Measurements from ENCODE around the gene TPST2. TPM values are rescaled to one million over a fixed set of nuclear protein-coding genes. Genes with fewer than 3 reads are reported as not detected.

Gene TPST2
- total RNA-seq, 1 donor from 2014 or later = 59.3 TPM

DNA sequence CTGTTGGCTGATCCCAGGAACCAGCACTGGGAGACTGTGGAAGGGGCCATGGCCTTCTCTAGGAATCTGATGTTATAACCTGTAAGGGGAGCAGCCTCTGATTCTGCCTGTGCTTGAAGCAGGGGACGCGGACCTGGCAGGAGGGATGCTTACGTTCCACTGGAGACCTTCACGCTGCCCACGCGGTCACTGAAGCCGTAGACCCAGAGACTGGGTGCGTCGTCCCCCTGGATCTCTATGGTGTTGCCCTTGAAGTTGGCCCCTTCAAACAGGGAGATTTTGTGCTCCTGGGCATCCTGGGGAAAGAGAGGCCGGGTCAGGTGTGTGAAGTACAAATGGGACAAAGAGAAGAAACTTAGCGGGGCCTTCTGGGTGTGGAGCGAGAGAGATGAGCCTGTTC, 11.8 kb upstream of the TPST2 start:
- no peaks in the 10 kb centered on the region for H3K4me1 Mint-ChIP-seq (ENCODE audit: unreplicated experiment)
- H3K27ac Mint-ChIP-seq (ENCODE audit: unreplicated experiment) = no peak overlapping the region
- peaks cover 4% of the 10 kb centered on the region for H3K27me3 Mint-ChIP-seq (ENCODE audit: unreplicated experiment)
- H3K4me3 Mint-ChIP-seq (ENCODE audit: unreplicated experiment) = no peak overlapping the region
- no peak for DNase-seq (ENCODE audit: low spot score)
- TF ChIP-seq, protein P1, sequence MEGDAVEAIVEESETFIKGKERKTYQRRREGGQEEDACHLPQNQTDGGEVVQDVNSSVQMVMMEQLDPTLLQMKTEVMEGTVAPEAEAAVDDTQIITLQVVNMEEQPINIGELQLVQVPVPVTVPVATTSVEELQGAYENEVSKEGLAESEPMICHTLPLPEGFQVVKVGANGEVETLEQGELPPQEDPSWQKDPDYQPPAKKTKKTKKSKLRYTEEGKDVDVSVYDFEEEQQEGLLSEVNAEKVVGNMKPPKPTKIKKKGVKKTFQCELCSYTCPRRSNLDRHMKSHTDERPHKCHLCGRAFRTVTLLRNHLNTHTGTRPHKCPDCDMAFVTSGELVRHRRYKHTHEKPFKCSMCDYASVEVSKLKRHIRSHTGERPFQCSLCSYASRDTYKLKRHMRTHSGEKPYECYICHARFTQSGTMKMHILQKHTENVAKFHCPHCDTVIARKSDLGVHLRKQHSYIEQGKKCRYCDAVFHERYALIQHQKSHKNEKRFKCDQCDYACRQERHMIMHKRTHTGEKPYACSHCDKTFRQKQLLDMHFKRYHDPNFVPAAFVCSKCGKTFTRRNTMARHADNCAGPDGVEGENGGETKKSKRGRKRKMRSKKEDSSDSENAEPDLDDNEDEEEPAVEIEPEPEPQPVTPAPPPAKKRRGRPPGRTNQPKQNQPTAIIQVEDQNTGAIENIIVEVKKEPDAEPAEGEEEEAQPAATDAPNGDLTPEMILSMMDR (IDR thresholded peaks at IDR 0.05; ENCODE audit: unreplicated experiment) = no peak
- peaks cover 5% of the 10 kb centered on the region for H3K36me3 Mint-ChIP-seq (ENCODE audit: low read depth, unreplicated experiment)
- H3K9me3 Mint-ChIP-seq (ENCODE audit: unreplicated experiment) = no peaks in the 10 kb centered on the region

DNA sequence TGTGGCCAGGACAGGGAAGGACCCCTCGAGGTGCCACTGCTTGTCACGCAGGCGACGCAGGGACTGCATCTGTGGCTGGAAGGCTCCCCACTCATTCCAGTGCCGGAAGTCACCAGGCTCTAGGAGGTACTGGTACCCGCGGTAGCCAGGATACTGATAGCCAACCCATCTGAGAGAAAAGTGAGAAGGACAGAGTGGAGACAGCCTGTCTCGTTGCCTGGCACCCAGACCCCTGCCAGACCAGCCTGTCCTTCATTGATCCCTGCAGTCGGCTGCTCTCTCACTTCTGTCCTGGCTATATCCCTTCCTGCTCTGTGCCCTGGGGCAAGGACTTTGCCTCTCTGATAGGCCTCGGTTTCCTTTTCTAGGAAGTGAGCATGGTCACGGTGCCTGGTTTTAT, 9.6 kb upstream of the TPST2 start:
- Mint-ChIP-seq H3K4me3 (ENCODE audit: unreplicated experiment) (no peak overlapping the region), H3K27ac (ENCODE audit: unreplicated experiment) (no peak overlapping the region)
- DNase-seq (ENCODE audit: low spot score) = no peak

GRCh38 chr22:26597480-26597879, 7.5 kb upstream of the TPST2 start:
- peaks cover 5% of the 10 kb centered on the region for H3K4me1 Mint-ChIP-seq (ENCODE audit: unreplicated experiment)
- H3K36me3 Mint-ChIP-seq (ENCODE audit: low read depth, unreplicated experiment) = peaks cover 5% of the 10 kb centered on the region
- no peak overlapping the region for H3K27ac Mint-ChIP-seq (ENCODE audit: unreplicated experiment)
- no peak overlapping the region for H3K4me3 Mint-ChIP-seq (ENCODE audit: unreplicated experiment)
- TF ChIP-seq, protein P1 (IDR thresholded peaks at IDR 0.05; ENCODE audit: unreplicated experiment) = no peak
- DNase-seq (ENCODE audit: low spot score) = no peak
- no peaks in the 10 kb centered on the region for H3K9me3 Mint-ChIP-seq (ENCODE audit: unreplicated experiment)
- peaks cover 2% of the 10 kb centered on the region for H3K27me3 Mint-ChIP-seq (ENCODE audit: unreplicated experiment)

More for the DNA sequence above, 9.6 kb upstream of the TPST2 start:
- Mint-ChIP-seq H3K36me3 (ENCODE audit: low read depth, unreplicated experiment) (peaks cover 5% of the 10 kb centered on the region), H3K27me3 (ENCODE audit: unreplicated experiment) (peaks cover 4% of the 10 kb centered on the region), H3K4me1 (ENCODE audit: unreplicated experiment) (no peaks in the 10 kb centered on the region), H3K9me3 (ENCODE audit: unreplicated experiment) (no peaks in the 10 kb centered on the region)
- TF ChIP-seq, protein P1 (IDR thresholded peaks at IDR 0.05; ENCODE audit: unreplicated experiment) = no peak

DNA sequence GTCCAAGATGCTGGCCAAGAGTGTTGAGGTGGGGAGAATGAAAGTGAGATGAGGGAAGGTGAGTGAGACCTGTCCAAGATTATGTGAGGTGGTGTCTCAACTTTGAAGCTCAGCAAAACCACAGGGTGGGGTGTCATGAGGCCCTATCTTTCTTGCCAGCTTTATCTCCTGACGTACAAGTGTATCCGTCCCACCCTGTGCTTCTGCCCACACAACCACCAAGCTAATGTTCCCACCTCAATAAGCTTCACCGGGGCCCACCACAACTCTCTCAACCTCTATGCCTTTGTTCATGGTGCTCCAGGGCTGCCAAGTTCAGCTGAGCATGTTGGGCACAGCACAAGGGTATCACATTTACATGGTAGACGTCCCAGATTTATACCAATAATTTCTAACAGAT, 7.1 kb upstream of the TPST2 start:
- H3K36me3 Mint-ChIP-seq (ENCODE audit: low read depth, unreplicated experiment) = peaks cover 4% of the 10 kb centered on the region
- peaks cover 9% of the 10 kb centered on the region for H3K4me1 Mint-ChIP-seq (ENCODE audit: unreplicated experiment)
- no peak for DNase-seq (ENCODE audit: low spot score)
- H3K27ac Mint-ChIP-seq (ENCODE audit: unreplicated experiment) = no peak overlapping the region
- H3K27me3 Mint-ChIP-seq (ENCODE audit: unreplicated experiment) = peaks cover 2% of the 10 kb centered on the region
- no peaks in the 10 kb centered on the region for H3K9me3 Mint-ChIP-seq (ENCODE audit: unreplicated experiment)
- no peak overlapping the region for H3K4me3 Mint-ChIP-seq (ENCODE audit: unreplicated experiment)
- TF ChIP-seq, protein P1 (IDR thresholded peaks at IDR 0.05; ENCODE audit: unreplicated experiment) = no peak

- no peaks in the 10 kb centered on the region for H3K36me3 Mint-ChIP-seq (ENCODE audit: low read depth, unreplicated experiment)
- H3K27ac Mint-ChIP-seq (ENCODE audit: unreplicated experiment) = no peak overlapping the region
- DNase-seq (ENCODE audit: low spot score) = no peak
- peaks cover 17% of the 10 kb centered on the region for H3K4me1 Mint-ChIP-seq (ENCODE audit: unreplicated experiment)
- H3K27me3 Mint-ChIP-seq (ENCODE audit: unreplicated experiment) = no peaks in the 10 kb centered on the region
- H3K9me3 Mint-ChIP-seq (ENCODE audit: unreplicated experiment) = no peaks in the 10 kb centered on the region
- TF ChIP-seq, protein P1 (IDR thresholded peaks at IDR 0.05; ENCODE audit: unreplicated experiment) = no peak
- no peak overlapping the region for H3K4me3 Mint-ChIP-seq (ENCODE audit: unreplicated experiment)
Observed at GRCh38 chr22:26593763-26594162, 3.8 kb upstream of the TPST2 start.
